GM21367 (cell line): ENCODE results near the gene TEX30.
"Not testable (repeated sequence)": the region's sequence is repeated elsewhere in the genome, so short reads cannot be mapped to it uniquely, and the experiment has no call there.

Experiments used
- ATAC-seq: cut with Tn5 transposase; IDR thresholded peaks from one replicate; pipeline ENCODE4 v1.9.1; 2021; ENCODE audit not compliant: unreplicated experiment

The TEX30 gene

DNA sequence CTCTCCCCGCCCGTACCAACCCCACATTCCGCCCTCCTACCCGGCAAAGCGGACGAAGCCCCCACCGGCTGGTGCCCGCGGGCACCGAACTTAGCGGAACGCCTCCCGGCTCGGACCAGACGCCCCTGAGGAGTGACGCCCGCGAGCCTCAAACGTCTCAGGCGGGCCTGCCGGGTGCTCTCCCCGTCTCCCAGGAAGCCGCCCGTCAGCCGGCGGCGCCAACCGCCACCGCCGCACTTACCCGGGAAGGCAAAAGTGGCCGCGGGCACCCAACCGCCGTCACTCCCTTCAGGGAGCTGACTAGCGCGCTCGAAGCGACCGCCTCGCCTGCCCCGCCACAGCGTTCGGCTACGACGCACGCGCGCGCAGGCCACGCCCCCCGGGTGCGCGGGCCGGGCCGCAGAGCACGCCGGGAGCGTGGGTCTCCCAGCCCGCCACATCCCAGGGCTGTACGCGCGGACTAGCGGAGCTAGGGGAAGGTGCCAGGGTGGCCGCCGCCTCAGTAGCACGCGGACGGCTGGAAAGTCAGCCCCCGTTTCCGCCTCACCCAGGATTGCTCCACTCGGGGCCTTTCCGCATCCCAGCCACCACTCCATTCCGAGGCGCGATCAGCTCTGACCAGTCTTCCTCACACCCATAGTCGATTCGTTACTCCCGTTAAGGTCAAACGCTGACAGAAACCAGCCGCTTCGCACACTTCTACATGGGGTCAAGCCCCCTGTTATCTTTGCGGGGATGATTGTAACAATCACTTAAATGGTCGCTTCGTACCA lies at the start of gene TEX30:
TEX30 (minus strand) TSS at position 346 of the 773 bp plus-strand sequence. CDS start 3,760 bp downstream, outside the sequence.
- ATAC-seq: peak; percentile 91

DNA sequence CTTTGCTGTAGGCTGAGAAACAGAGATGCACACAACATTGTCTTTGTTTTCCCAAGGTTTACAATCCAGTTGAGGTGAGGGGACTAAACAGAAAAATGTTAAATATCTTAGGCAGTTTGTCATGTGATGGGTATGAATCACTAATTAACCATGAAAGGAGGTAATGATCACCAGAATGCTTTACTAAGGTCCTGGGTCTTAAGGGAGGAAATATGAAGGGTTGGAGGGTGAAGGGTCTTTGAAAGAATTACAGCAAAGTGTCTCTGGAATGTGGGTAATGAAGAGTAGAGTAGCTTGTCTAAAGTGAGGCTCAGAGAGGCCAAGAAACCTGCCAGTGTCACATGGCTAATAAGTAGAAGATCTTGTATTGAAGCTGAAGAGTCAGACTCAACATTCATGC lies 44.3 kb upstream of the TEX30 start:
- ATAC-seq: no peak

GRCh38 chr13:102817241-102817640 lies 43.7 kb upstream of the TEX30 start:
- ATAC-seq: no peak

- no peak for ATAC-seq
These were observed 43.1 kb upstream of the TEX30 start for GRCh38 chr13:102816708-102817107.

GRCh38 chr13:102815788-102816187 lies 42.2 kb upstream of the TEX30 start:
- ATAC-seq: no peak

DNA sequence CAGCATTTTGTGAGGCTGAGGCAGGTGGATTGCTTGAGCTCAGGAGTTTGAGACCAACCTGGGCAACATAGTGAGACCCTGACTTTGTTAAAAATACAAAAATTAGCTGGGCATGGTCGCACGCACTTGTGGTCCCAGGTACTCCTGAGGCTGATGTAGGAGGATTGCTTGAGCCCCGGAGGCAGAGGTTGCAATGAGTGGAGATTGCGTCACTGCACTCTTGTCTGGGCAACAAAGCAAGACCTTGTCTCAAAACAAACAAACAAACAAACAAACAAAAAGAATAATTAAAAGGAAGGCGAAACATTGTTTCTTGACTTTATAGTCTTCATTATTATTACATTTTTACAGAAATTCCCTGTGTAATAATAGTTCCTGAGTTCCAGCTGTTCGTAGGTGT lies 41.2 kb upstream of the TEX30 start:
- ATAC-seq: no peak

DNA sequence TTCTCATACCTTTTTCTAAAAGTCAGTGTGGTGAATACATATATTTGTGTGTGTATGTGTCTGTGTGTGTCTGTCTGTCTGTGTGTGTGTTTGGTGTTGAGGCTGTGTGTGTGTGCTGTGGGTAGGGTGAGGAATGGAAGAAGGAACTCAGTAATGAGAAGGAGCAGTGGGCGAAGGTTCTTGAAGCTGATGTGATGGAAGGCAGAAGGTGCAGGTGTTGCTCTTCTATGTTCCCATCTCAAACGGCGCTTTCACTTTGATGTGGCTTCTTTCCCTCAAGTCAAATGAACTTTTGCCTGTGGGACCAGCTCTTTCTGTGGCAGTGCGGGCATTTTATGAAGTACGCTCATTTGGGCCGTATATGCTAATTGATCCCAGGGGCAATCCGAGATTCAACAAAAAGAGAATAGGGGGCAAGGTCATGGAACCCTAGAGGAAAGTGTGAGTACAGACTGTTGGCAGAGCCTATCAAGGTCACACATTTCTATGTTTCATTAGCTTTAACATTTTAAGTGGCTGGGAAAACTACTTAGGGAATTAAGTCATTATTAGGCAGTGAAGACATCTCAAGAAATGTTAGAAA lies 40.5 kb upstream of the TEX30 start:
- ATAC-seq: no peak

- ATAC-seq: no peak
These were observed 39.2 kb upstream of the TEX30 start for GRCh38 chr13:102812611-102813287.

DNA sequence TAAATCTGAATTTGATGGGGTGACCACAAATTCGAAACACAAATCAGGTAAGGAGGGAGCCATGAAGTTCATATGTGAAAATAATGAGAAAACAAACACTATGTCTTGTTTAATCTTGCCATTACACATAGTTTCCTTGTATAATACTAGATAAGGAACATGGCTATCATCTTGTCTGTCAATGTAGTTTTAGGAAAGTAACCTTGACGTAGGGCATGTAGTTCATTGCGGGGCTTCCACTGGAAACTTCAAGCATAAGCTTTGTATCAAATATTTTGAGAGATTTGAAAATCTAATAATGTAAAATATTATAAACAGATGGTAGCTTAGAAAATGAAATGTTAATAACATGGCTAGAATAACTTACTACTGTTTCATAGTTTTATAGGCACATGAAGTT lies 34.1 kb upstream of the TEX30 start:
- no peak for ATAC-seq

GRCh38 chr13:102805680-102806079 lies 32.1 kb upstream of the TEX30 start:
- no peak for ATAC-seq

- ATAC-seq: peak; percentile 75
These were observed 26.8 kb upstream of the TEX30 start for GRCh38 chr13:102800145-102801041.

GRCh38 chr13:102799426-102800144 lies 26.0 kb upstream of the TEX30 start:
- peak; percentile 1 for ATAC-seq

GRCh38 chr13:102798581-102799425 lies 25.2 kb upstream of the TEX30 start, which contains the start of the genes BIVM and POGLUT2:
BIVM (plus strand) TSS chr13:102799119; CDS start chr13:102807268, 8,149 bp downstream.
POGLUT2 (minus strand) TSS chr13:102798976; CDS start chr13:102798670, 306 bp downstream.
- ATAC-seq: peak; percentile 87

DNA sequence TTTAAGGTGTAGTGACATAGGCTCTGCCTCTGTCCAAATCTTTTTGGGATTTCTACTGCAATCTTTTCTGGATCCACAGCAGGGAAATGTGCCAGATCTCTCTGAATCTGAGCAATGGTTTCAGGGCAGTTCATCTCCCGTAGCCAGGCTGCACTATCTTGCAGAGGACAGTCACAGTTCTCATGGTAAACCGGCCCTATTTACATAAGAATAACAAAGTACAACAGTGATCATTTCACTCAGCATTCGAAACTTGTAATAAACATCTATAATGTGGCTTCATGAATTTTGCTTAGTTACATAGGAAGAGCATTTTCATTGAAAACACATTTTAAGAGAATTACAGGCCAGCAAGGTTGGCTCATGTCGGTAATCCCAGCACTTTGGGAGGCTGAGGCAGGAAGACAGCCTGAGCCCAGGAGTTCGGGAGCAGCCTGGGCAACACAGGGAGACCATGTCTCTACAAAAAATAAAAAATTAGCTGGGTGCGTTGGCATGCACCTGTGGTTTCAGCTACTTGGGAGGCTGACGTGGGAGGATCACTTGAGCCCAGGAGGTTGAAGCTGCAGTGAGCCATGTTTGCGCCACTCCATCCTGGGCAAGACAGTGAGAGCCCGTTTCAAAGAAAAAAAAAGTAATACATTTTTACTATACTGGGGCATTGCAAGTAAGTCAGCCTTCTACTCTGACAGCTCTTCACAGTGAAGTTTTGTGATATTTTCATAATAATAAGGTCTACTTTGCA lies 20.2 kb upstream of the TEX30 start:
- no peak for ATAC-seq

GRCh38 chr13:102792396-102792795 lies 18.8 kb upstream of the TEX30 start:
- ATAC-seq: no peak

DNA sequence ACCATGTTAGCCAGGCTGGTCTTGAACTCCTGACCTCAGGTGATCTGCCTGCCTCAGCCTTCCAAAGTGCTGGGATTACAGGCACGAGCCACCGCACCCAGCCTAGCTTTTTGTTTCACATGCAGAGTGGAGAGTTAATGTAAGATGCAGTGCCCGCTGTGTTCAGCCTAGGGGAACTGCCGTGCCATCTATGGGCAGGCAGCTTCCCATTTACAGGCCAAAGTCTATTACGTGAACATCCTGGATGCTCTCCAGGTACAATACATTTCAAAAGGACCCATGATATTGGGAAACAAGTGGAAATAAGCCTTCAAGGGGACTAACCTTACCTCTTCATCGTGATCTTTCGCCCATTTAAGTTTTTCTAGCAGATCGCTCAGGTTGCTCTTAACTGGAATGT lies 15.1 kb upstream of the TEX30 start:
- ATAC-seq: no peak

GRCh38 chr13:102784483-102784882 lies 10.9 kb upstream of the TEX30 start:
- no peak for ATAC-seq

DNA sequence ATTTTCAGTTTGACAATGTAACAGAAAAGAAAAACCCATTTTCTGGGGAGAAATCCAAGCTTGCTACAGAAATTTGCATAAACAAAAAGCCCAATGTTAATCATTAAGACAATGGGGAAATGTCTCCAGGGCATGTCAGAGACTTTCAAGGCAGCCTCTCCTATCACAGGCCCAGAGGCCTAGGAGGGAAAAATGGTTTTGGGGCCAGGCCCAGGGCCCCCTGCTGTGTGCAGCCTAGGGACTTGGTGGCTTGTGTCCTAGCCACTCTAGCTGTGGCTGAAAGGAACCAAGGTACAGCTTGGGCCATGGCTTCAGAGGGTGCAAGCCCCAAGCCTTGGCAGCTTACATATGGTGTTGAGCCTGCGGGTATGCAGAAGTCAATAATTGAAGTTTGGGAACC lies 8.0 kb upstream of the TEX30 start:
- no peak for ATAC-seq

DNA sequence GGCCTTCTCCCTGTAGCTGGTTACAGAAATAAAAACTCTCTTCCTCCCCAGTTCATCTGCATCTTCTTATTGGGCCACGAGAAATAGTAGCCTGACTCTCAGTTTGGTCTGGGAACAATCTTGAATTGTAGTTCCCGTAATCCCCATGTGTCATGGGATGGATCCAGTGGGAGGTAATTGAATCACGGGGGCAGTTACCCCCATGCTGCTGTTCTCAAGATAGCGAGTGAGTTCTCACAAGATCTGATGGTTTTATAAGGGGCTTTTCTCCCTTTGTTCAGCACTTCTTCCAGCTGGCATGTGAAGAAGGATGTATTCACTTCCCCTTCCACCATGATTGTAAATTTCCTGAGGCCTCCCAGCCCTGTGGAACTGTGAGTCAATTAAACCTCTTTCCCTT lies 7.1 kb upstream of the TEX30 start:
- ATAC-seq: not testable (repeated sequence)
